Neuronal stem cell (in vitro differentiated cells): ENCODE data around the gene PROX1.

Experiments
- DNase-seq: peaks from one replicate; pipeline ENCODE4 v3.0.0-alpha.2; 2013; ENCODE audit warnings: low spot score
- H2AFZ ChIP-seq: one replicate; pipeline ENCODE4 v1.6.1; 2013; ENCODE audit warnings: mild to moderate bottlenecking, low read length, inconsistent platforms
- H2AK5ac ChIP-seq: 2 replicates; pipeline ENCODE4 v1.6.1; 2013; ENCODE audit warnings: low read depth, mild to moderate bottlenecking, inconsistent platforms, low read length, moderate library complexity, mixed read lengths
- H2BK120ac ChIP-seq: 2 replicates; pipeline ENCODE4 v1.6.1; 2013; ENCODE audit warnings: low read depth, mild to moderate bottlenecking, inconsistent platforms, low read length, moderate library complexity, mixed read lengths
- H2BK12ac ChIP-seq: one replicate; pipeline ENCODE4 v1.6.1; 2013; ENCODE audit warnings: low read length, inconsistent platforms
- H2BK15ac ChIP-seq: 2 replicates; pipeline ENCODE4 v1.6.1; 2013; ENCODE audit warnings: mild to moderate bottlenecking, low read length, inconsistent platforms, mixed read lengths
- H2BK5ac ChIP-seq: one replicate; pipeline ENCODE4 v1.6.1; 2013; ENCODE audit warnings: inconsistent platforms, mild to moderate bottlenecking, low read length, moderate library complexity
- H3K14ac ChIP-seq: one replicate; pipeline ENCODE4 v1.6.1; 2013; ENCODE audit warnings: low read length, inconsistent platforms
- H3K18ac ChIP-seq: 2 replicates; pipeline ENCODE4 v1.6.1; 2013; ENCODE audit warnings: low read length, inconsistent platforms
- H3K23ac ChIP-seq: 2 replicates; pipeline ENCODE4 v1.6.1; 2013; ENCODE audit warnings: low read depth, mild to moderate bottlenecking, mixed read lengths, low read length, inconsistent platforms; ENCODE audit not compliant: poor library complexity
- H3K27ac ChIP-seq: replicated peaks from 3 replicates; pipeline ENCODE4 v1.5.1; 2013; ENCODE audit warnings: low read length, inconsistent platforms
- H3K27me3 ChIP-seq, 3 experiments: 2 replicates each; pipeline ENCODE4 v1.6.1; 2013; ENCODE audit warnings: low read length in 3 of 3, mild to moderate bottlenecking in 2 of 3, inconsistent platforms in 1 of 3, low read depth in 1 of 3, mixed read lengths in 1 of 3, moderate library complexity in 1 of 3; ENCODE audit not compliant: control insufficient read depth in 3 of 3, insufficient read depth in 3 of 3
- H3K36me3 ChIP-seq, 2 donors: replicated peaks in 1 of 2; 2 replicates each; pipeline ENCODE4 v1.6.1; 2013; ENCODE audit warnings: low read length in 2 of 2; ENCODE audit not compliant: control insufficient read depth in 2 of 2, insufficient read depth in 2 of 2
- H3K4ac ChIP-seq: 2 replicates; pipeline ENCODE4 v1.6.1; 2013; ENCODE audit warnings: inconsistent platforms, mild to moderate bottlenecking, low read length, moderate library complexity
- H3K4me1 ChIP-seq, 2 donors: 1 replicate in 1 of 2; 2 replicates in 1 of 2; pipeline ENCODE4 v1.6.1; 2013; ENCODE audit warnings: low read length in 2 of 2, low read depth in 1 of 2; ENCODE audit not compliant: control insufficient read depth in 2 of 2, insufficient read depth in 1 of 2
- H3K4me2 ChIP-seq: one replicate; pipeline ENCODE4 v1.6.1; 2013; ENCODE audit warnings: mild to moderate bottlenecking, low read length, inconsistent platforms; ENCODE audit not compliant: insufficient read depth, poor library complexity, severe bottlenecking
- H3K4me3 ChIP-seq, 2 donors: 2 replicates each; pipeline ENCODE4 v1.5.1; 2013; ENCODE audit warnings: low read length in 2 of 2, mild to moderate bottlenecking in 2 of 2, inconsistent platforms in 1 of 2, moderate library complexity in 1 of 2
- H3K79me1 ChIP-seq: one replicate; pipeline ENCODE4 v1.6.1; 2013; ENCODE audit warnings: low read depth, mild to moderate bottlenecking, inconsistent platforms, low read length, moderate library complexity
- H3K9ac ChIP-seq: one replicate; pipeline ENCODE4 v1.6.1; 2013; ENCODE audit warnings: mild to moderate bottlenecking, low read depth, low read length, inconsistent platforms; ENCODE audit not compliant: poor library complexity
- H3K9me3 ChIP-seq, 2 donors: replicated peaks in 1 of 2; 2 replicates each; pipeline versions ENCODE3 to v1.6.1; 2013; ENCODE audit warnings: low read length in 2 of 2, mild to moderate bottlenecking in 2 of 2, inconsistent platforms in 1 of 2, low read depth in 1 of 2, mixed read lengths in 1 of 2, moderate library complexity in 1 of 2; ENCODE audit not compliant: control insufficient read depth in 2 of 2, insufficient read depth in 1 of 2
- H4K8ac ChIP-seq: one replicate; pipeline ENCODE4 v1.6.1; 2013; ENCODE audit warnings: low read depth, mild to moderate bottlenecking, inconsistent platforms, low read length, moderate library complexity
- H4K91ac ChIP-seq: one replicate; pipeline ENCODE4 v1.6.1; 2013; ENCODE audit warnings: low read length, low read depth, mild to moderate bottlenecking, inconsistent platforms; ENCODE audit not compliant: poor library complexity
- WGBS, 2 donors: extraction: QIAGEN DNeasy Blood & Tissue Kit; methylation state at CpG; one replicate each; pipeline ENCODE4 v1.1.7; 2013; ENCODE audit warnings: missing lambda C conversion rate in 2 of 2, mixed read lengths in 1 of 2; ENCODE audit not compliant: insufficient read length in 2 of 2, insufficient replicate concordance in 1 of 2; ENCODE audit errors: extremely low coverage in 2 of 2; 5-methylcytosine and 5-hydroxymethylcytosine counted together

Gene PROX1

DNA sequence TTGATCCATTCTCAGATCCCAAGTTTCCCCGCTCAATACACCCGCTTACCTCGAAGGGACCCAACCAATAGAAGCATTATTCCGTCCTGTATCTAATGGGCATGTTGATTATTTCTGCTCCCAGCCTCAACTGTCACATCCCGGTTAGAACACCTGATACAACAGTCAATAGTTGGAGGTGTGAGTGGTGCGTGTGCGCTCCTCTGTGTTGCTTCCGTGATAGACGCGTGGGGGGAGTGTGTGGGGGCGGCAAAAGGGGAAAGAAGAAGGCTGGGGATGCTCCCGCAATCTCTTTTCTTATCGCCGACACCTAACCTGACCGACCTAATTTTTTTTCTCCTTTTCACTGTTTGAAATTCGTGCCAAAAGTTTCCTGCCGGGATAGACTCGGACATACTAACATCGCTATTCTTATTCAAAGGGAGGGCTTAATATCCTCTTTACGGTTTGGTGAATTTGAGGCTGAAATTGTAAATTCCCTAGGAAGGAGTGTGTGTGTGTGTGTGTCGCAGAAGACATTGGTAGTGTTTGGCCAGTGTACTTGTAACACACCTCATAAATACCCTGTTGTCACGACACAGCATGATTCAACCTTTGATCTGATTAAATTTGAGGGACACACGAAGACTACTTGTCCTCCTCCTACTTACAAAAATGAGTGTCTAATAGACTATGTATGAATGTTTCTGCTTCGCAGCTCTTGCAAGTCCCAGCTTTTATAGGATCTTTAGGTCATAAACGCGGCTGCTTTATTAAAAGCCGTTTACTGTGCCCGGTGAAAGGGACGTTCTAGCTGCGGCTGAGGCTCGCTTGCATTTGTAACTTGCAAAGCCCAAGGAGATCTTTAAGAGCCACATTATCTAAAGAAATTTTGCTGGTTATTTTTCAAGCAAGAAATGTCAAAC, 1.5 kb upstream of the PROX1 start:
- Histone ChIP-seq H2AFZ (no peak overlapping the region), H4K91ac (no peak overlapping the region), H3K4ac (no peak overlapping the region), H3K18ac (no peak overlapping the region), H2BK15ac (no peak overlapping the region), H3K79me1 (peaks cover 3% of the 10 kb centered on the region), H2BK12ac (no peak overlapping the region), H3K27me3 (peaks cover 12 to 65% (median 58%) of the 10 kb centered on the region in 3 experiments), H3K23ac (no peak overlapping the region), H2AK5ac (no peak overlapping the region), H3K27ac (no peak overlapping the region), H3K9me3 (no peaks in the 10 kb centered on the region), H3K4me1 (peaks cover 30 to 38% of the 10 kb centered on the region in 2 donors), H4K8ac (no peak overlapping the region), H2BK5ac (no peak overlapping the region), H3K9ac (no peak overlapping the region), H3K36me3 (no peaks in the 10 kb centered on the region), H3K4me2 (peak overlapping the region; percentile 13), H3K14ac (no peak overlapping the region), H2BK120ac (no peak overlapping the region), H3K4me3 (no peak overlapping the region)
- no peak for DNase-seq
- no CpG with 5 or more reads among the region's 31 CpGs for WGBS, 2 donors

DNA sequence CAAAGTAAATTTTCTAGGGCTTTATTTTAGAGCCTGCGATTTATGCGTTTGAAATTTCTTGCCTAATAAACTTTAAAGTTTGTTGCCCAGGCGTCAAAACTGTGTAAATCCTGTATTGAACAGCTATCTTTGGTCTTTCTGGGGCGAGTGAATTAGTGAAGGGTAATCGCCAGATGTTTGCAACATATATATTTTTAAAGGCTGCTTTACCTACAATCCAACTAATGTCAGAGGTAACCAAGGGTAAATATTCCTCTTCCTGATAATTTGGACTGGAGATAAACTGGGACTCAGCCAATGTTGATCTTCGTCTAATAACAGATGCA, 885 bp upstream of the PROX1 start:
- Histone ChIP-seq H3K4me1 (peaks cover 30 to 38% of the 10 kb centered on the region in 2 donors), H3K27ac (no peak overlapping the region)
- WGBS, 2 donors: no CpG with 5 or more reads among the region's 6 CpGs

DNA sequence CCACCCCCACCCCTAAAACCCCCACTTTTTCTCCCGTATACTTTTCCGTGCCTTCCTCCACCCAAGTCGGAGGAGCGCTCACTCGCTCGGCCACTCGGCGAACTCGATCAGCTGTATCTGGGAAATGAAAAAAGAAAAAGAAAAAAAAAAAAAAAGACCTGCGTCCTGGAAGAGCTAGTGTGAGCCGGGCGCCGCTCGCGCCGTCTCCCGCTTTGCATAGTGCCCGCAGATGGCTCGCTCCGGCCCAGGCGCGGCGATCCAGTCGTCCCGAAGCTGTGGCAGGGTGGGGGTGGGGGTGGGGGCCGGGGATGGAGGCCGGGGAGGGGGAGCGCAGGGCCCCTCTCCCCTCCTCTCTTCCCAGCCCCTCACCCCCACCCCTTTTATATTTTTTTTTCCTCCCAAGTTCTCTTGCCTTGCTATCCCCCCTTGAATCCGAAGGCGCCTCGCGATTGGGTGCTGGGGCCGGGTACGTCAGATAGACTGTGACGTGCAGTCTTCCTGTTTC, 299 bp upstream of the PROX1 start:
- Histone ChIP-seq H3K9me3 (no peaks in the 10 kb centered on the region), H3K36me3 (no peaks in the 10 kb centered on the region), H3K27ac (no peak overlapping the region), H2AFZ (peak overlapping the region; percentile 92), H3K18ac (no peak overlapping the region), H2BK120ac (no peak overlapping the region), H3K4me3 (peak overlapping the region; percentile 70 to 83), H3K9ac (no peak overlapping the region), H3K27me3 (peaks cover 12 to 54% (median 46%) of the 10 kb centered on the region in 3 experiments), H3K23ac (no peak overlapping the region), H3K14ac (no peak overlapping the region), H4K8ac (no peak overlapping the region), H3K4me1 (peaks cover 30 to 35% of the 10 kb centered on the region in 2 donors), H3K4ac (no peak overlapping the region), H2AK5ac (no peak overlapping the region), H2BK5ac (no peak overlapping the region), H3K79me1 (peaks cover 3% of the 10 kb centered on the region), H2BK15ac (no peak overlapping the region), H3K4me2 (peak overlapping the region; percentile 90), H4K91ac (no peak overlapping the region), H2BK12ac (no peak overlapping the region)
- no peak for DNase-seq
- WGBS, 2 donors: no CpG with 5 or more reads among the region's 35 CpGs

More for the DNA sequence above, 885 bp upstream of the PROX1 start:
- no peak overlapping the region for H2AFZ ChIP-seq
- no peak overlapping the region for H2BK12ac ChIP-seq
- no peaks in the 10 kb centered on the region for H3K36me3 ChIP-seq
- H3K14ac ChIP-seq: no peak overlapping the region
- H2BK15ac ChIP-seq: no peak overlapping the region
- H3K4ac ChIP-seq: no peak overlapping the region
- H3K4me3 ChIP-seq: peak overlapping the region in 1 of 2 donors; percentile 70
- H3K18ac ChIP-seq: no peak overlapping the region
- H4K91ac ChIP-seq: no peak overlapping the region
- H4K8ac ChIP-seq: no peak overlapping the region
- H3K79me1 ChIP-seq: peaks cover 3% of the 10 kb centered on the region
- no peak overlapping the region for H3K23ac ChIP-seq
- H3K27me3 ChIP-seq: peaks cover 12 to 59% (median 52%) of the 10 kb centered on the region in 3 experiments
- H3K4me2 ChIP-seq: peak overlapping the region; percentile 54
- H2AK5ac ChIP-seq: no peak overlapping the region
- no peaks in the 10 kb centered on the region for H3K9me3 ChIP-seq
- no peak overlapping the region for H2BK5ac ChIP-seq
- no peak overlapping the region for H3K9ac ChIP-seq
- DNase-seq: no peak
- no peak overlapping the region for H2BK120ac ChIP-seq

DNA sequence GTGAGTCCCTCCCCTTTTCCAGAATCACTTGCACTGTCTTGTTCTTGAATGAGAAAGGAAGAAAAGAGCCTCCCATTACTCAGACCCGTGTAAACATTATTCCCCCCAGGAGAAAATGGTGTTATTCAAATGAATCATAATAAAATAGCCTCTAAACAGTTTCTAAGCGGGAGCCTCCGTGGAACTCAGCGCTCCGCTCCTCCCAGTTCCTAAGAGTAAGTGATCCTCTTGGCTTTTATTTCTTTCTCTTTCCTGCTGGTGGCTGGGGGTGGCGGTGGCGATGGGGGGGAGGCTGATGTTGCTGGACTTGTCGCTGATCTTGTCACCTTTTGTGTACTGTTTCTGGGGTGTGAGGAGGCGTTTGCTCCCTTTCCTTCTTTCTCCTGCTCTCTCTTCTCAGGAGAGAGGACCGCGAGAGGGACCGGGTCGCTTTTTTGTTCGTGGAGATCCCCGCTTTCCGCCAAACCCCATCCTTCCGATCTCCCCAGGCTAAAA, 781 bp downstream of the PROX1 start:
- H3K23ac ChIP-seq: no peak overlapping the region
- WGBS, 2 donors: no CpG with 5 or more reads among the region's 17 CpGs
- no peak for DNase-seq

More for the DNA sequence above, 781 bp downstream of the PROX1 start:
- H4K91ac ChIP-seq: no peak overlapping the region
- no peak overlapping the region for H3K9ac ChIP-seq
- peak overlapping the region; percentile 68 for H3K18ac ChIP-seq
- peak overlapping the region; percentile 92 for H2AFZ ChIP-seq
- H3K4me1 ChIP-seq: peaks cover 25 to 28% of the 10 kb centered on the region in 2 donors
- no peak overlapping the region for H2BK5ac ChIP-seq
- H2BK15ac ChIP-seq: no peak overlapping the region
- H3K4ac ChIP-seq: no peak overlapping the region
- no peak overlapping the region for H3K27ac ChIP-seq
- no peak overlapping the region for H2BK12ac ChIP-seq
- peaks cover 10 to 46% (median 36%) of the 10 kb centered on the region in 3 experiments for H3K27me3 ChIP-seq
- no peaks in the 10 kb centered on the region for H3K9me3 ChIP-seq
- peak overlapping the region; percentile 17 for H2BK120ac ChIP-seq
- no peak overlapping the region for H4K8ac ChIP-seq
- no peaks in the 10 kb centered on the region for H3K36me3 ChIP-seq
- H2AK5ac ChIP-seq: no peak overlapping the region
- no peak overlapping the region for H3K14ac ChIP-seq
- H3K79me1 ChIP-seq: peaks cover 3% of the 10 kb centered on the region
- peak overlapping the region; percentile 70 to 83 for H3K4me3 ChIP-seq
- peak overlapping the region; percentile 90 for H3K4me2 ChIP-seq
